ENCODE measurements around the gene ELK3. TPM values are rescaled to one million over a fixed set of nuclear protein-coding genes. Genes with fewer than 3 reads are reported as not detected.

Gene ELK3
- total and polyA plus RNA-seq, 2 donors: 14.6 to 17.8 TPM

DNA sequence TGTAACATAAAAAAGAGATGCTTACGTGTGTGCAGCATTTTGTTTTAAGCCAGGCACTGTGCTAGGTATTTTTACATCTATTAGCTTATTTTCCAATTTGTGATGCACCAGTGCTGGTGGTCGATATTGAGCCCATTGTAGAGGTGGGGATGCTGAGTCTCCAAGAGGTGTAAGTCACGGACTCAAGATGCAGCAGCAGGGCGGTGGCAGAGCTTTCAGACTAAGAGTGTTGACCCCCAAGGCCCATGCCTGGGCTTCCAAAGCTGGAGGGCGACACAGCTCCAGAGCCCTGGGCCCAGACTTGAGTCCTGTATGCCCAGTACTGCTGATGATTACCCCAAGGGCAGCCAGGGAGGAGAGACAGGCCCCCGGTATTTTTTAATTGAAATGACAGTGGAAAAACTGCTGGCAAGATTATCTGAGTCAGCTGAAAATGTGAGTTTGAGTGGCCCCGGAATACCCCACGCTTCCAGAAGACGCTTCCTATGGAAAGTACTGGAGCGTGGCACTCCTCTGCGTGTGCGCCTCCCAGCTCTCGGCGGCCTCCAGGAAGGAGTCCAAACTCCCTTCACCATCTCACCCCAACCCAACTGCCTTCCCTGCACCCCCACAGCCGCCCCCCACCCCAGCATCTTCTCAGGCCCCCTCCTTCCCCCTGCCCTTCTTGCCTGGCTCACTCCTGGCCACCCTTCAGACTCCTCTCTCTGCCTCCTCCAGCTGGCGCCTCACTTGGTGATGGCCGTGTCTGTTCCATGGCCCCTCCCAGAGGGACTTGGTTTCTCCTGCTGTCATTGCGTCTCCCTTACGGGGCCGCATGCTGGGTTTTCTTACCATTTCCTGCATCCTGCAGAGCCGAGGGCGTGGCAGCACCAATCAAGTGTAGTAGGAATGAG is 40.7 kb downstream of the ELK3 start:
- H3K27ac ChIP-seq (ENCODE audit: low read depth in 1 of 2, low read length in 1 of 2): no peak overlapping the region
- no peaks in the 10 kb centered on the region for H3K27me3 ChIP-seq (ENCODE audit: control insufficient read depth in 2 of 2, insufficient read depth in 1 of 2, low read length in 1 of 2)
- H3K4me1 ChIP-seq (ENCODE audit: control insufficient read depth in 2 of 2, insufficient read depth in 2 of 2, low read length in 2 of 2): peaks cover 0 to 28% of the 10 kb centered on the region in 2 donors
- no peak overlapping the region for H3K4me3 ChIP-seq (ENCODE audit: low read length in 2 of 2)
- 96% methylated on average over 22 of the region's 22 CpGs for WGBS
- peaks cover 0 to 11% of the 10 kb centered on the region in 2 donors for H3K36me3 ChIP-seq (ENCODE audit: control insufficient read depth in 2 of 2, insufficient read depth in 2 of 2, low read length in 1 of 2)
- H3K9me3 ChIP-seq (ENCODE audit: control insufficient read depth in 2 of 2, insufficient read depth in 1 of 2, low read length in 1 of 2): peaks cover 0 to 3% of the 10 kb centered on the region in 2 donors
- DNase-seq (ENCODE audit: low read depth in 6 of 9, low spot score in 9 of 9): no peak

DNA sequence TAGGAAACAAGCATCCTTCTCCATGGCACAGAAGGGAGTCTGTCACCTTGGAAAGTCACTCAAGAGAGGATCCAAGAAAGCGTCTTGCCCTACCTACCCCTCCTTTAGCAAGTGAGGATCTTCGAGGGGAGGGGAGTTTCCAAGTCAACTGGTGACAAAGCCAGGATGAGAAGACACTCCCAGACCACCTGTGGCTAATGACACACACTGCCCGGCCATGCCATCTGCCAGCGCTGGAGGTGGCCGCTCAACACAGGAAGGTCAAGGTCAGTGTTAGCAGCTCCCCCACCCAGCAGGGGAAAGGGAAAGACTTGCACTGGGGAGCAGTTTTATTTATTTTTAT is 41.3 kb downstream of the ELK3 start:
- no peak for DNase-seq (ENCODE audit: low read depth in 6 of 9, low spot score in 9 of 9)
- Histone ChIP-seq H3K27ac (ENCODE audit: low read depth in 1 of 2, low read length in 1 of 2) (no peak overlapping the region), H3K36me3 (ENCODE audit: control insufficient read depth in 2 of 2, insufficient read depth in 2 of 2, low read length in 1 of 2) (peaks cover 0 to 13% of the 10 kb centered on the region in 2 donors), H3K4me3 (ENCODE audit: low read length in 2 of 2) (no peak overlapping the region), H3K27me3 (ENCODE audit: control insufficient read depth in 2 of 2, insufficient read depth in 1 of 2, low read length in 1 of 2) (no peaks in the 10 kb centered on the region), H3K4me1 (ENCODE audit: control insufficient read depth in 2 of 2, insufficient read depth in 2 of 2, low read length in 2 of 2) (peaks cover 0 to 28% of the 10 kb centered on the region in 2 donors), H3K9me3 (ENCODE audit: control insufficient read depth in 2 of 2, insufficient read depth in 1 of 2, low read length in 1 of 2) (peaks cover 0 to 3% of the 10 kb centered on the region in 2 donors)
- WGBS: 96% methylated on average over 5 of the region's 5 CpGs

DNA sequence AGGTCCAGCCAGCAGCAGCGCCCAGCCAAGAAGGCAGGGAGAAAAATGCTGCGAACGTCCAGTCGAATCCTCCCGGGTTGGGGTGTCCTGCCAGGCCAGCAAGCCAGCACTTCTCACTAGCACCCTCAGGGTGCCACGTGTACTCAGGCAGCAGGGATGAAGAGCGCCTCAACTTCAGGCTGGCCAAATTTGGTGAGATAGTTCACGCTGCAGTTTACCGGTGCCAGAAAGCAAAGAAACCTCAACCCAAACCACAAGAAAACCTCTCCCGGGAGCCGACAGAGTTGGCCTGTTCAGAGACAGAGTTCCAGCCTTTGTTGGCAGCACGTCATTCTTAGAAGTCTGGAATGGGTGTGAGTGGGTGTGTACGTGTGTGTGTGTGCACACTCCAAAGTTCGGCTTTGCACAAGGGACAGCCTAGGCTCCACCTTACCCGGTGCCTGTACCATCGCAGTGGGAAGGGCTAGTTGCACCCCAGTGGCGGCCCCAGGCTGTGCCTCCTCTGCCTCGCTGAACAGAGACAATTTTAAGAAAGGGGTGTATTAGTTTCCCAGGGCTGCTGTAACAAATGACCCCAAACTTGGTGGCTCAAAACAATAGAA is 42.1 kb downstream of the ELK3 start:
- Histone ChIP-seq H3K36me3 (ENCODE audit: control insufficient read depth in 2 of 2, insufficient read depth in 2 of 2, low read length in 1 of 2) (peaks cover 4 to 12% of the 10 kb centered on the region in 2 donors), H3K4me1 (ENCODE audit: control insufficient read depth in 2 of 2, insufficient read depth in 2 of 2, low read length in 2 of 2) (peaks cover 0 to 28% of the 10 kb centered on the region in 2 donors)
- WGBS: 44% methylated on average over 18 of the region's 18 CpGs

DNA sequence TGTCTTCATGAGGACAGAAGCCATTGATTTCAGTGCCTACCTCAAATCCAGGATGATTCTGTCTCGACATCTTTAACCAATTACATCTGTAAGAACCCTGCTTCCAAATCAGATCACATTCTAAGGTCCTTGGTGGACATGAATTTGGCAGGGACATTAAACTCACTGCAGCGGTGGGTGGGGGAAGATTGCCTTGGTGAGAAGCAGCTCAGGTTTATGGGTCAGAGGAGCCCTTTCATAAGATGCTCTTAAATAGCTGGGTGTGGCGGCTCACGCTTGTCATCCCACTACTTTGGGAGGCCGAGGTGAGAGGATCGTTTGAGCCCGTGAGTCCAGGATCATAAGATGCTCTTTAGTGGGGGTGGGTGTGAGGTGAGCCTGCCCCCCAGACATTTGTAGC is 42.9 kb downstream of the ELK3 start:
- Histone ChIP-seq H3K27me3 (ENCODE audit: control insufficient read depth in 2 of 2, insufficient read depth in 1 of 2, low read length in 1 of 2) (no peaks in the 10 kb centered on the region), H3K4me1 (ENCODE audit: control insufficient read depth in 2 of 2, insufficient read depth in 2 of 2, low read length in 2 of 2) (peaks cover 0 to 28% of the 10 kb centered on the region in 2 donors), H3K36me3 (ENCODE audit: control insufficient read depth in 2 of 2, insufficient read depth in 2 of 2, low read length in 1 of 2) (peaks cover 4 to 15% of the 10 kb centered on the region in 2 donors), H3K4me3 (ENCODE audit: low read length in 2 of 2) (no peak overlapping the region), H3K9me3 (ENCODE audit: control insufficient read depth in 2 of 2, insufficient read depth in 1 of 2, low read length in 1 of 2) (peaks cover 0 to 3% of the 10 kb centered on the region in 2 donors), H3K27ac (ENCODE audit: low read depth in 1 of 2, low read length in 1 of 2) (no peak overlapping the region)
- DNase-seq (ENCODE audit: low read depth in 6 of 9, low spot score in 9 of 9): no peak
- WGBS: 96% methylated on average over 7 of the region's 7 CpGs

More for the DNA sequence above, 42.1 kb downstream of the ELK3 start:
- DNase-seq (ENCODE audit: low read depth in 6 of 9, low spot score in 9 of 9): peak in 2 of 9 donors; percentile 30 to 47
- no peaks in the 10 kb centered on the region for H3K27me3 ChIP-seq (ENCODE audit: control insufficient read depth in 2 of 2, insufficient read depth in 1 of 2, low read length in 1 of 2)
- H3K9me3 ChIP-seq (ENCODE audit: control insufficient read depth in 2 of 2, insufficient read depth in 1 of 2, low read length in 1 of 2): peaks cover 0 to 3% of the 10 kb centered on the region in 2 donors
- H3K27ac ChIP-seq (ENCODE audit: low read depth in 1 of 2, low read length in 1 of 2): no peak overlapping the region
- H3K4me3 ChIP-seq (ENCODE audit: low read length in 2 of 2): no peak overlapping the region

DNA sequence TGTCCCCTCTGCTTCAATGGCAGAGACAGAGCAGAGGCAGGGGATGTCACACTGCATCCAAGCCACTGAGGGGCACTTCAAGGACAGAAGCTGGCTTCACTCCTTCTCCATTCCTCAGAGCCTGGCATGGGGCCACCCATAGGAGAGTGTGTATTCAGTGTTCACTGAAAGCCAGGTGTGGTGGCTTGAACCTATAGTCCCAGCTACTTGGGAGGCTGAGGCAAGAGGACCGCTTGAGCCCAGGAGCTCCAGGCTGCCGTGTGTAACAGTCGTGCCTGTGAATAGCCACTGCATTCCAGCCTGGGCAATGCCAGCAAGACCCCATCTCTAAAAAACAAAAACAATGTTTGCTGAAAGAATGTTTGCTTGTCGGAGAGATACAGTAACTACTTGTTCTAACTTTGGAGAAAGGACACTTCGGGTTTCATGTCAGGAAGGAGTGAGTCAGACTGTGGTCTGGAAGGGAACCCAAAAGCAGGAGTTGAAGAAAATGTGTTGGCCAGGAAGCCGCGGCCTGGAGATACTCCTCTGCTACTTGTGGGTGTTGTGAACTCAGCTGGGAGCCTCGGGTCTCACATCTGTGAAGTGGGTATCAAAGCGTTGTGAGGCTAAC is 43.4 kb downstream of the ELK3 start:
- Histone ChIP-seq H3K9me3 (ENCODE audit: control insufficient read depth in 2 of 2, insufficient read depth in 1 of 2, low read length in 1 of 2) (peaks cover 0 to 3% of the 10 kb centered on the region in 2 donors), H3K27ac (ENCODE audit: low read depth in 1 of 2, low read length in 1 of 2) (no peak overlapping the region), H3K36me3 (ENCODE audit: control insufficient read depth in 2 of 2, insufficient read depth in 2 of 2, low read length in 1 of 2) (peaks cover 4 to 15% of the 10 kb centered on the region in 2 donors), H3K27me3 (ENCODE audit: control insufficient read depth in 2 of 2, insufficient read depth in 1 of 2, low read length in 1 of 2) (no peaks in the 10 kb centered on the region), H3K4me1 (ENCODE audit: control insufficient read depth in 2 of 2, insufficient read depth in 2 of 2, low read length in 2 of 2) (peaks cover 0 to 28% of the 10 kb centered on the region in 2 donors), H3K4me3 (ENCODE audit: low read length in 2 of 2) (no peak overlapping the region)
- no peak for DNase-seq (ENCODE audit: low read depth in 6 of 9, low spot score in 9 of 9)
- WGBS: 34% methylated on average over 9 of the region's 9 CpGs

DNA sequence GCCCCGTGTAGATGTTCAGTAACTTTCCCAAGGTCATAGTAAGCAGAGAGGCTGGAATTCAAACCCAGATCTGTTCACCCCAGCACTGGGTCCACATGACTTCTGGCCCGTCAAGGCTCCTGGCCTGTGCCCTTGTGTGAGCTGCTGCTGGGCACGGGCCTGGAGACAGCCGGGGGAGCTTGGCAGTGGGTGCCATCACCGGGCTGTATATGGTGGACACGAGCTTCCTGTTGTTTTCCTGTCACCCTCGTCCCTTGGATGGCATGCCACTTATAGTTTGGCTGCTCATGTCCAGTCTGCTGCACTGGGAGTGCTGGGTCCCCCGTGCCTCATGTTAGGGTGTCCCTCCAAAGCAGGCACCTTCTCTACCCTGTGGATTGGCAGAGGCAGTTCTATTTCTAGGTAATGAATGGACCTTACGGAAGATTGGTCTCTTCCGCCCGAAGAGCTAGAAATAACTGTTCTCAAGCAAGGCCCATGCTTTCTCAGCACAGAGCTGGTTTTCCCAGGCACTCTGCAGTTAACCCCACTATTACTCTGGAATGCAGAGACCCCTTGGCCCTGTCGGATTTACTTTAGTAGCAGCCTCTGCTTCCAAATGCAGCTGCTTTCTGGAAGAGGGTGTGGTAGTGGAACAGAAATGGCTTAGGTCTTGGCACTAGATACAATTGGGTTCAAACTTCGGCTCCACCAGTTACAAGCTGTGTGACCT is 44.3 kb downstream of the ELK3 start:
- 95% methylated on average over 13 of the region's 13 CpGs for WGBS
- no peak overlapping the region for H3K4me3 ChIP-seq (ENCODE audit: low read length in 2 of 2)
- H3K27me3 ChIP-seq (ENCODE audit: control insufficient read depth in 2 of 2, insufficient read depth in 1 of 2, low read length in 1 of 2): no peaks in the 10 kb centered on the region
- no peak for DNase-seq (ENCODE audit: low read depth in 6 of 9, low spot score in 9 of 9)
- peaks cover 4 to 12% of the 10 kb centered on the region in 2 donors for H3K36me3 ChIP-seq (ENCODE audit: control insufficient read depth in 2 of 2, insufficient read depth in 2 of 2, low read length in 1 of 2)
- H3K9me3 ChIP-seq (ENCODE audit: control insufficient read depth in 2 of 2, insufficient read depth in 1 of 2, low read length in 1 of 2): peaks cover 0 to 3% of the 10 kb centered on the region in 2 donors
- no peak overlapping the region for H3K27ac ChIP-seq (ENCODE audit: low read depth in 1 of 2, low read length in 1 of 2)
- H3K4me1 ChIP-seq (ENCODE audit: control insufficient read depth in 2 of 2, insufficient read depth in 2 of 2, low read length in 2 of 2): peaks cover 0 to 28% of the 10 kb centered on the region in 2 donors

DNA sequence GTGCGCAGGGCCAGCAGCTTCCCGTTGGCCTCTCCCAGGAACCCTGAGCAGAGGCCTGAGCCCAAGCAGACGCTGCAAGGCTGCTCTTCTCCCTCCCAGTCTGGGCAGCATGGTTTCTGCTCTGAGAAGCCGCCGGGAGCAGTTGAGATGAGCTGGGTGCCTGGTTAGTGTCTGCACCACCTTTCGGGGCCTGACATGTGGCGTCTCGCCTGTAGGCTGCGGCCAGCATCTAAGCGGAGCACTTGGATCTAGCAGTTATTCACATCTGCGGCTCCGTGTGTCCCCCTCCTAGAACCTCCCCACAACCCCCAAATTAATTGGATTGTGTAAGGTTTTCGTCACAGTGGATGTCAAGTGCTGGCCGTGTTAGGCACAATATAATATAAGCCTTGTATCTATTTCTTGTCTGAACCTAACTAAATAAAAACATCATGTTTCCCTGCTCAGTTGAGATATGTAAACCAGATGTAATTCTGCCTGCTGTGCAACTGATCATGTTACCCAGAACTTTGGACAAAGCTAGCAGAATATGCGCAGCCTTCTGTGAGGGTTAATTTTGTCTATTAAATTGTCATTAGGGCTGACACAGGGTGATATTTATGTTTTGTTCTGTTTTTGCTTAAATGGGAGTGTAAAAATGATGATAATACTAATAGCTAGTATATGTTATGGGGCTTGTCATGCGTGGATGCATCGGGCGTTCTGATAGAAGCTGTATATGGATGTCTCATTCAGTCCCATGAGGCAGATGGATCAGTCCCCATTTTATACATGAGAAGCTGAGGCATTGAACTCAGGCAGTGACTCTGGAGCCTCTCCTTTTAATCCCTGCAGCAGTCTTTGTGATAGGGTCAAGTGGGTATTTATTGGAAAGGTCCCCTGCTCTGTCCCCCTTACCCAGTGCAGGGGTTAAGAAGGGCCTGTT is 45.8 kb downstream of the ELK3 start:
- Histone ChIP-seq H3K4me1 (ENCODE audit: control insufficient read depth in 2 of 2, insufficient read depth in 2 of 2, low read length in 2 of 2) (peaks cover 0 to 28% of the 10 kb centered on the region in 2 donors), H3K36me3 (ENCODE audit: control insufficient read depth in 2 of 2, insufficient read depth in 2 of 2, low read length in 1 of 2) (peaks cover 4 to 12% of the 10 kb centered on the region in 2 donors), H3K27me3 (ENCODE audit: control insufficient read depth in 2 of 2, insufficient read depth in 1 of 2, low read length in 1 of 2) (no peaks in the 10 kb centered on the region), H3K4me3 (ENCODE audit: low read length in 2 of 2) (no peak overlapping the region), H3K27ac (ENCODE audit: low read depth in 1 of 2, low read length in 1 of 2) (no peak overlapping the region), H3K9me3 (ENCODE audit: control insufficient read depth in 2 of 2, insufficient read depth in 1 of 2, low read length in 1 of 2) (peaks cover 0 to 3% of the 10 kb centered on the region in 2 donors)
- no peak for DNase-seq (ENCODE audit: low read depth in 6 of 9, low spot score in 9 of 9)
- WGBS: 94% methylated on average over 18 of the region's 18 CpGs

DNA sequence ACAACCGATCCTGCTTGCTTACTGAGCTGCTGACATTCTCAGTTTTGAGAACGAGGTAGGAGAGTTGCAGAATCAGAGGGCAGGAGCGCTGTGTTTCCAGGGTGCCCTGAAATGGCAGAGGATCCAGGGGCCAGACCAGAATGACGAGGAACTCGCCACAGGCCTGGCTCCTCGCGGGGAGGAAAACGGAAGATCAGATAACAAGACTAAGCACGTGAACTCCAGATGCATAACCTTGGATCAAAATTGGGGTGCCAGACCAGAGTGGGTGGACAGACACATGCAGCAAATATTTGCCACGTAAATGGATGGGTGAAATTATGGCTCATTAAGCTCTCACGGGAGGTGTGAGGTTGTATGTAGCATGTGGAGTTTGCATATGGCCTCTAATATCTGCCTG is 46.5 kb downstream of the ELK3 start:
- Histone ChIP-seq H3K27me3 (ENCODE audit: control insufficient read depth in 2 of 2, insufficient read depth in 1 of 2, low read length in 1 of 2) (no peaks in the 10 kb centered on the region), H3K9me3 (ENCODE audit: control insufficient read depth in 2 of 2, insufficient read depth in 1 of 2, low read length in 1 of 2) (peaks cover 0 to 3% of the 10 kb centered on the region in 2 donors), H3K27ac (ENCODE audit: low read depth in 1 of 2, low read length in 1 of 2) (no peak overlapping the region), H3K4me1 (ENCODE audit: control insufficient read depth in 2 of 2, insufficient read depth in 2 of 2, low read length in 2 of 2) (peaks cover 0 to 28% of the 10 kb centered on the region in 2 donors), H3K4me3 (ENCODE audit: low read length in 2 of 2) (no peak overlapping the region), H3K36me3 (ENCODE audit: control insufficient read depth in 2 of 2, insufficient read depth in 2 of 2, low read length in 1 of 2) (peaks cover 4 to 12% of the 10 kb centered on the region in 2 donors)
- WGBS: 88% methylated on average over 11 of the region's 11 CpGs
- no peak for DNase-seq (ENCODE audit: low read depth in 6 of 9, low spot score in 9 of 9)
